ENCODE results near the gene ROCK2. TPM values are rescaled to one million over a fixed set of nuclear protein-coding genes. Genes with fewer than 3 reads are reported as not detected.

ROCK2 gene
- total and polyA plus RNA-seq, 2 of the 8 experiments (the other 6 are each of a cell fraction or from before 2014, with no cell fraction given), result 2.7 to 29.0 TPM

GRCh38 chr2:11237122-11237521 lies 107.3 kb downstream of the ROCK2 start (continued):
- TF ChIP-seq ATF2 (IDR thresholded peaks at IDR 0.05; ENCODE audit: low read length), result no peak
- TF ChIP-seq RAD21 (IDR thresholded peaks at IDR 0.05 in 1 of 2, conservative IDR thresholded peaks at IDR 0.05 in 1 of 2; ENCODE audit: low read depth in 2 of 2, low read length in 2 of 2), result no peak
- no peak for TF ChIP-seq SIN3A (conservative IDR thresholded peaks at IDR 0.05 in 1 of 2, IDR thresholded peaks at IDR 0.05 in 1 of 2; ENCODE audit: low read depth in 1 of 2, low read length in 2 of 2)
- no peak for TF ChIP-seq SUZ12 (IDR thresholded peaks at IDR 0.05; ENCODE audit: low read length)

Measured in H1 (cell line).